Measurements from ENCODE around the gene TMEM255B. TPM values are rescaled to one million over a fixed set of nuclear protein-coding genes. Genes with fewer than 3 reads are reported as not detected.
"Not testable (repeated sequence)": the region's sequence is repeated elsewhere in the genome, so short reads cannot be mapped to it uniquely, and the experiment has no call there.

Gene TMEM255B
- polyA plus RNA-seq, 6 donors from 2014 or later = 0.05 to 1.5 (median 0.65) TPM

- H3K36me3 Mint-ChIP-seq = peaks cover 4 to 7% of the 10 kb centered on the region in 2 donors
- H3K4me1 Mint-ChIP-seq = peaks cover 8 to 20% (median 12%) of the 10 kb centered on the region in 3 donors
- ATAC-seq (ENCODE audit: low read depth in 2 of 2) (no peak), DNase-seq (no peak)
- H3K4me3 Mint-ChIP-seq = peak overlapping the region in 1 of 8 donors; percentile 25
- no peaks in the 10 kb centered on the region for H3K9me3 Mint-ChIP-seq
- H3K27me3 Mint-ChIP-seq = no peaks in the 10 kb centered on the region
- no peak overlapping the region for H3K27ac Mint-ChIP-seq
Observed at GRCh38 chr13:113820813-113821651, 62.0 kb downstream of the TMEM255B start.

GRCh38 chr13:113821847-113822246, 62.8 kb downstream of the TMEM255B start:
- Mint-ChIP-seq H3K4me3 (no peak overlapping the region), H3K36me3 (peaks cover 4 to 7% of the 10 kb centered on the region in 2 donors), H3K9me3 (no peaks in the 10 kb centered on the region), H3K27me3 (no peaks in the 10 kb centered on the region), H3K4me1 (peaks cover 5 to 13% (median 6%) of the 10 kb centered on the region in 3 donors), H3K27ac (no peak overlapping the region)
- no peak for DNase-seq
- no peak for ATAC-seq (ENCODE audit: low read depth in 2 of 2)

GRCh38 chr13:113822266-113822665, 63.2 kb downstream of the TMEM255B start:
- Mint-ChIP-seq H3K36me3 (peaks cover 4 to 7% of the 10 kb centered on the region in 2 donors), H3K9me3 (no peaks in the 10 kb centered on the region), H3K4me1 (peaks cover 4 to 10% (median 5%) of the 10 kb centered on the region in 3 donors), H3K4me3 (no peak overlapping the region), H3K27me3 (no peaks in the 10 kb centered on the region), H3K27ac (peak overlapping the region in 1 of 6 donors; percentile 52)
- DNase-seq (no peak), ATAC-seq (ENCODE audit: low read depth in 2 of 2) (no peak)

GRCh38 chr13:113822956-113823744, 64.1 kb downstream of the TMEM255B start:
- H3K9me3 Mint-ChIP-seq = peaks cover 0 to 1% (median 0%) of the 10 kb centered on the region in 7 donors
- ATAC-seq (ENCODE audit: low read depth in 2 of 2) (no peak), DNase-seq (no peak)
- H3K4me1 Mint-ChIP-seq = peaks cover 0 to 5% (median 0%) of the 10 kb centered on the region in 3 donors
- H3K4me3 Mint-ChIP-seq = no peak overlapping the region
- no peak overlapping the region for H3K27ac Mint-ChIP-seq
- H3K36me3 Mint-ChIP-seq = peaks cover 4 to 7% of the 10 kb centered on the region in 2 donors
- no peaks in the 10 kb centered on the region for H3K27me3 Mint-ChIP-seq

GRCh38 chr13:113823771-113824170, 64.7 kb downstream of the TMEM255B start:
- H3K4me1 Mint-ChIP-seq = peaks cover 0 to 5% (median 0%) of the 10 kb centered on the region in 3 donors
- H3K4me3 Mint-ChIP-seq = no peak overlapping the region
- peaks cover 4 to 7% of the 10 kb centered on the region in 2 donors for H3K36me3 Mint-ChIP-seq
- no peaks in the 10 kb centered on the region for H3K27me3 Mint-ChIP-seq
- H3K27ac Mint-ChIP-seq = no peak overlapping the region
- DNase-seq = no peak
- peaks cover 0 to 1% (median 0%) of the 10 kb centered on the region in 7 donors for H3K9me3 Mint-ChIP-seq
- ATAC-seq (ENCODE audit: low read depth in 2 of 2) = no peak

GRCh38 chr13:113825841-113826240, 66.8 kb downstream of the TMEM255B start:
- Mint-ChIP-seq H3K36me3 (peaks cover 4 to 7% of the 10 kb centered on the region in 2 donors), H3K4me1 (peaks cover 0 to 5% (median 0%) of the 10 kb centered on the region in 3 donors), H3K4me3 (no peak overlapping the region), H3K9me3 (peaks cover 0 to 1% (median 0%) of the 10 kb centered on the region in 7 donors), H3K27me3 (no peaks in the 10 kb centered on the region), H3K27ac (no peak overlapping the region)
- DNase-seq (no peak), ATAC-seq (ENCODE audit: low read depth in 2 of 2) (no peak)

GRCh38 chr13:113826446-113826845, 67.4 kb downstream of the TMEM255B start:
- not testable (repeated sequence) for H3K36me3 Mint-ChIP-seq; H3K4me3 Mint-ChIP-seq; H3K27ac Mint-ChIP-seq; H3K27me3 Mint-ChIP-seq; DNase-seq; H3K9me3 Mint-ChIP-seq; H3K4me1 Mint-ChIP-seq; ATAC-seq (ENCODE audit: low read depth in 2 of 2)

- Mint-ChIP-seq H3K27me3 (no peaks in the 10 kb centered on the region), H3K9me3 (peaks cover 0 to 1% (median 0%) of the 10 kb centered on the region in 7 donors), H3K4me1 (peaks cover 0 to 5% (median 0%) of the 10 kb centered on the region in 3 donors), H3K4me3 (no peak overlapping the region), H3K27ac (no peak overlapping the region), H3K36me3 (peaks cover 0 to 4% of the 10 kb centered on the region in 2 donors)
- no peak for DNase-seq
- ATAC-seq (ENCODE audit: low read depth in 2 of 2) = no peak
Observed at GRCh38 chr13:113827021-113827420, 68.0 kb downstream of the TMEM255B start.

GRCh38 chr13:113828282-113828825, 69.3 kb downstream of the TMEM255B start:
- H3K27me3 Mint-ChIP-seq = no peaks in the 10 kb centered on the region
- peaks cover 0 to 4% of the 10 kb centered on the region in 2 donors for H3K36me3 Mint-ChIP-seq
- H3K27ac Mint-ChIP-seq = no peak overlapping the region
- no peak overlapping the region for H3K4me3 Mint-ChIP-seq
- peaks cover 0 to 5% (median 0%) of the 10 kb centered on the region in 3 donors for H3K4me1 Mint-ChIP-seq
- DNase-seq = no peak
- peaks cover 0 to 1% (median 0%) of the 10 kb centered on the region in 7 donors for H3K9me3 Mint-ChIP-seq
- ATAC-seq (ENCODE audit: low read depth in 2 of 2) = no peak

- not testable (repeated sequence) for H3K36me3 Mint-ChIP-seq, H3K4me1 Mint-ChIP-seq, H3K9me3 Mint-ChIP-seq
Observed at GRCh38 chr13:113830426-113830950, 71.5 kb downstream of the TMEM255B start.

GRCh38 chr13:113831061-113831460, 72.0 kb downstream of the TMEM255B start:
- Mint-ChIP-seq H3K36me3 (no peaks in the 10 kb centered on the region), H3K27ac (no peak overlapping the region), H3K4me3 (no peak overlapping the region), H3K4me1 (peaks cover 2 to 5% (median 3%) of the 10 kb centered on the region in 3 donors), H3K27me3 (no peaks in the 10 kb centered on the region), H3K9me3 (peaks cover 0 to 1% (median 0%) of the 10 kb centered on the region in 7 donors)
- DNase-seq = no peak
- no peak for ATAC-seq (ENCODE audit: low read depth in 2 of 2)

More at GRCh38 chr13:113830426-113830950, 71.5 kb downstream of the TMEM255B start:
- H3K27ac Mint-ChIP-seq; H3K27me3 Mint-ChIP-seq; ATAC-seq (ENCODE audit: low read depth in 2 of 2); DNase-seq; H3K4me3 Mint-ChIP-seq: not testable (repeated sequence)

- no peak overlapping the region for H3K4me3 Mint-ChIP-seq
- H3K9me3 Mint-ChIP-seq = peaks cover 0 to 1% (median 0%) of the 10 kb centered on the region in 7 donors
- no peaks in the 10 kb centered on the region for H3K27me3 Mint-ChIP-seq
- DNase-seq = no peak
- peaks cover 2 to 5% (median 5%) of the 10 kb centered on the region in 3 donors for H3K4me1 Mint-ChIP-seq
- ATAC-seq (ENCODE audit: low read depth in 2 of 2) = no peak
- no peaks in the 10 kb centered on the region for H3K36me3 Mint-ChIP-seq
- H3K27ac Mint-ChIP-seq = no peak overlapping the region
Observed at GRCh38 chr13:113832205-113832604, 73.2 kb downstream of the TMEM255B start.

GRCh38 chr13:113832631-113833030, 73.6 kb downstream of the TMEM255B start:
- Mint-ChIP-seq H3K36me3 (no peaks in the 10 kb centered on the region), H3K27me3 (no peaks in the 10 kb centered on the region), H3K27ac (no peak overlapping the region), H3K4me3 (no peak overlapping the region), H3K9me3 (peaks cover 0 to 2% (median 0%) of the 10 kb centered on the region in 7 donors), H3K4me1 (peaks cover 2 to 10% (median 5%) of the 10 kb centered on the region in 3 donors)
- no peak for DNase-seq
- no peak for ATAC-seq (ENCODE audit: low read depth in 2 of 2)
